ENCODE results near the gene NDUFA6. TPM values are rescaled to one million over a fixed set of nuclear protein-coding genes. Genes with fewer than 3 reads are reported as not detected.

Gene NDUFA6
- total RNA-seq, 1 experiment from 2014 or later: 138 TPM

Other genes starting within 250 kb of the NDUFA6 start
- not detected in 2 replicates for gene SHISA8, start 175.7 kb downstream of the NDUFA6 start, total RNA-seq (2014; rRNA removed; shearing (Covaris generic))
- 0.10 TPM in 1 of 2 replicates, not detected in the other for gene TNFRSF13C, start 164.0 kb downstream of the NDUFA6 start, total RNA-seq (2014; rRNA removed; shearing (Covaris generic))
- 52.7 and 62.4 TPM in 2 replicates for gene CENPM, start 143.6 kb downstream of the NDUFA6 start, total RNA-seq (2014; rRNA removed; shearing (Covaris generic))
- 4.2 and 4.5 TPM in 2 replicates for gene SEPTIN3, start 121.3 kb downstream of the NDUFA6 start, total RNA-seq (2014; rRNA removed; shearing (Covaris generic))
- not detected in 2 replicates for gene WBP2NL, start 92.0 kb downstream of the NDUFA6 start, total RNA-seq (2014; rRNA removed; shearing (Covaris generic))
- gene NAGA, start 20.0 kb downstream of the NDUFA6 start, total RNA-seq (2014; rRNA removed; shearing (Covaris generic)): 28.0 and 29.8 TPM in 2 replicates
- not detected in 2 replicates for gene PHETA2, start 16.5 kb downstream of the NDUFA6 start, total RNA-seq (2014; rRNA removed; shearing (Covaris generic))
- gene SMDT1, start 11.1 kb downstream of the NDUFA6 start, total RNA-seq (2014; rRNA removed; shearing (Covaris generic)): 4.0 and 7.1 TPM in 2 replicates
- gene CYP2D6, start 40.0 kb upstream of the NDUFA6 start, total RNA-seq (2014; rRNA removed; shearing (Covaris generic)): not detected in 2 replicates
- 17.8 and 23.5 TPM in 2 replicates for gene TCF20, start 179.9 kb upstream of the NDUFA6 start, total RNA-seq (2014; rRNA removed; shearing (Covaris generic))